MG63 (cell line): Measurements from ENCODE around the gene MAP2K7. TPM values are rescaled to one million over a fixed set of nuclear protein-coding genes. Genes with fewer than 3 reads are reported as not detected.
"Not testable (repeated sequence)": the region's sequence is repeated elsewhere in the genome, so short reads cannot be mapped to it uniquely, and the experiment has no call there.

Source experiments
- DNase-seq: peaks from one replicate; pipeline ENCODE4 v3.0.0-alpha.2; 2020
- H3K27me3 ChIP-seq: fragments of 250-450 bp; sonication (Bioruptor Pico); 2 replicates; pipeline ENCODE4 v1.5.1; 2020; ENCODE audit warnings: mild to moderate bottlenecking, moderate library complexity
- H3K36me3 ChIP-seq: fragments of 250-450 bp; sonication (Bioruptor Pico); 2 replicates; pipeline ENCODE4 v1.5.1; 2020; ENCODE audit warnings: mild to moderate bottlenecking, moderate library complexity
- H3K4me3 ChIP-seq: fragments of 250-450 bp; sonication (Bioruptor Pico); 2 replicates; pipeline ENCODE4 v1.5.1; 2020; ENCODE audit warnings: mild to moderate bottlenecking, moderate library complexity
- H3K9me3 ChIP-seq: fragments of 250-450 bp; sonication (Bioruptor Pico); 2 replicates; pipeline ENCODE4 v1.5.1; 2020; ENCODE audit warnings: mild to moderate bottlenecking, moderate library complexity
- total RNA-seq: library from RNA; depleted of rRNA; stranded (reverse); fragments of >200 nt; shearing (Covaris generic); gene quantifications from 2 replicates; pipeline ENCODE4 v1.2.3, GENCODE V29; 2014; ENCODE audit warnings: low replicate concordance; rRNA removed

The MAP2K7 gene
- total RNA-seq: 21.2 and 38.6 TPM in 2 replicates

DNA sequence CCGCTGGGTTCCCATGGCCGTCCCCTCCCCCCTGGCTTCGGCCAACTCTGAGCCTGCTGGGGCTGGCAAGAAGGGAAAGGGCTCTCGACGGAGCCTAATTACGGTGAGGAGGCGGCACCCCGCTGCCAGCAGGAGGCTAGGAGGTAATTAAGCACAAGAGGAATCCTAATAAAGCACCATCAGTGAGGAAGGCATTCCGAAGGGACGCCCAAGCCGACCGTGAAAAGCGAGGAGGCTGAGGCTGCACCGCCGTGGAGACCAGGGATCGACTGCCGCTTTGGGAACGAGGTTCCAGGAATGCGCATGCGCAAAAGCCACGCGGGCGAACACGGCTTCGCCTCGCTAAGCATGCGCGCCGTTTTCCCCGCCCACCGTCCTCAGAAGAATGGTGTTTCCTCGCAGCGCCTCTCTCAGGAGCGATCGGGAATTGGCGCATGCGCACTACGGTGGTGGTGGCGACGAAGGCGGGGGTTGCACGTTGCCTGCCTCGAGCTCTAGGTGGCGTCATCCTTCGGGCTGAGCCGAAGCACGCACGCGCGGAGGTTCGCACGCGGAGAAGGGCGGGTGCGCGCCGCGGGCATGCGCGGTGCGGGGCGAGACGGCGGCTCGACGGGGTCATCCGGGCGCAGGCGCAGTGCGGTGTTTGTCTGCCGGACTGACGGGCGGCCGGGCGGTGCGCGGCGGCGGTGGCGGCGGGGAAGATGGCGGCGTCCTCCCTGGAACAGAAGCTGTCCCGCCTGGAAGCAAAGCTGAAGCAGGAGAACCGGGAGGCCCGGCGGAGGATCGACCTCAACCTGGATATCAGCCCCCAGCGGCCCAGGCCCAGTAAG, at the start of gene MAP2K7:
MAP2K7 (plus strand) TSS at position 634 of the 830 bp plus-strand sequence; CDS start at position 702, 68 bp downstream.
- peak; percentile 100 for DNase-seq
- H3K36me3 ChIP-seq: peaks cover 70% of the 10 kb centered on the region
- no peaks in the 10 kb centered on the region for H3K27me3 ChIP-seq
- no peaks in the 10 kb centered on the region for H3K9me3 ChIP-seq
- peak within 1 kb of the TSS; percentile 99 for H3K4me3 ChIP-seq

GRCh38 chr19:7855426-7856108, 48.1 kb upstream of the MAP2K7 start:
- Histone ChIP-seq H3K4me3 (no peak overlapping the region), H3K36me3 (no peaks in the 10 kb centered on the region), H3K27me3 (no peaks in the 10 kb centered on the region), H3K9me3 (no peaks in the 10 kb centered on the region)
- DNase-seq: no peak

GRCh38 chr19:7856109-7856591, 47.5 kb upstream of the MAP2K7 start:
- Histone ChIP-seq H3K36me3 (no peaks in the 10 kb centered on the region), H3K4me3 (no peak overlapping the region), H3K9me3 (no peaks in the 10 kb centered on the region), H3K27me3 (no peaks in the 10 kb centered on the region)
- DNase-seq: no peak

DNA sequence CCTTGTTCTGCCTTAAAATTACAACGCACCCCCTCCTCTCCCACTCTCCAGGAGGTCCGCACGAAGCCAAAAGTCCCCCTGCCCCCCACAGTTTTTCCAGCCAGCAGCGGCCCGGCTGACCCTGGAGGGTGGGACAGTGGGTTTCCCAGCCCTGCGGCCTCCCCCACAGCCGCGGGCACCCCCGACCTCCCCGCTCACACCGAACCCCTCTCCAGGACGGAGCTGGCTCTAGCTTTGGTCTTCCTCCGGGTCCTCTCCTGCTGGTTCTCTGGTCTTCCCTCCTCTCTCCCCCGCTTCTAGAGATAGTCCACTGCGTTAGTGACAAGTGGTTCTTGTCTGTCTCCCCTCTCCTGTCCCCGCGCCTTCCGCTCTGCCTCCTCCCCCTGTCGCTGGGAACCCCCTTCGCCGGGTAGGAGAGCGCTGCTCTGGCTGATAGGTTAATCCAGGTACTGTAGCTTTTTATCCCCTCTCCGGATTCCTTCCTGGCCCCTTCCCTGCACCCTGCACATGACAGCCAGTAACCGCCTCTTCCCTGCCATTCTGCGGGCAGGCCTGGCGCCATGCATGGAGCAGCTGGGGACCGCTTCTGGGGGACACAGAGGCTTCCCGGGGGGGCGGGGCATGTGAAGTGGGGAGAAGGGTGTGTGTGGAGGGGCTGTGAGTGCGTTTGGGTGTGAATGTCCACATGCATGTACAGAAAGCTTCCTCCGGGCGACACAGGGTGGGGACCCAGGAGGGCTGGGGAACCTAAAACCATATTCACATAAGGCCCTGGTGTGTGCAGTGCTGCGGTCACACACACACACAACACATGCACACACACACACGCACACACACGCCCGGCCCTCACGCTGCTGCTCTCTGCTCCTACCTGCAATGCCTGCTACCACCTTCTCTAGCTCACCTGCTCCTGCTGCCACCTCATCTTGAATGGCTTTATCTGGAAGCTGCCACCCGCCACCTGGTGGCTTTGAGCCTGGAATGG, 46.7 kb upstream of the MAP2K7 start:
- H3K27me3 ChIP-seq: no peaks in the 10 kb centered on the region
- H3K9me3 ChIP-seq: no peaks in the 10 kb centered on the region
- DNase-seq: no peak
- no peak overlapping the region for H3K4me3 ChIP-seq
- no peaks in the 10 kb centered on the region for H3K36me3 ChIP-seq

GRCh38 chr19:7857727-7858108, 46.0 kb upstream of the MAP2K7 start:
- H3K27me3 ChIP-seq: no peaks in the 10 kb centered on the region
- no peak for DNase-seq
- no peak overlapping the region for H3K4me3 ChIP-seq
- H3K9me3 ChIP-seq: no peaks in the 10 kb centered on the region
- H3K36me3 ChIP-seq: no peaks in the 10 kb centered on the region

DNA sequence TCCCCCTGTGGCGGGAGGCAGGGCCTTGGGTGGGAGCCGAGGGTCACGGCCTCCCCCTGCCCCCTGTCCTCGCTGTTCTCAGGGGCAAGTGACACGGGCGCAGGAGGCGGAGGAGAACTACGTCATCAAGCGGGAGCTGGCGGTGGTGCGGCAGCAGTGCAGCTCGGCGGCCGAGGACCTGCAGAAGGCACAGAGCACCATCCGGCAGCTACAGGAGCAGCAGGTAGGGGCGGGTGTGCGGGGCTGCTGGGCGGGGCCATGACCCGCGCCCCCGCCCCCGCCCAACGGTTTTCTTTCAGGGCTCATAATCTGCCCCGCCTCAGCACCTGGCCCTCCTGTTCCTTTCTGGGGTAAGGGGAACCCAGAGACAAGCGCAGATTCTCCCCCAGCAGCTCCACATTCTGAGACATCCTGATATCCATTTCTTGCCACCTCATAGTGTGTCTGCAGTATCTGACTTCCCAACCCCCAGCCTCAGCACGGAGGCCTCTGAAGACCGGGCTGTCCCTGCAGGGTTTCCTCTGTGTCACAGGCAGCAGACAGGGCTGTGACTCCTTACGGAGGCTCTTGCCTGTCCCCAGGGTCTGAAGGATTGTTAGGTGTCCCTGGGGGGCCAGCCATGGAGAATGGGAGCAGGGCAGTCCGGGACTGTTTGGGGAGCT, 45.4 kb upstream of the MAP2K7 start:
- no peak for DNase-seq
- H3K4me3 ChIP-seq: no peak overlapping the region

DNA sequence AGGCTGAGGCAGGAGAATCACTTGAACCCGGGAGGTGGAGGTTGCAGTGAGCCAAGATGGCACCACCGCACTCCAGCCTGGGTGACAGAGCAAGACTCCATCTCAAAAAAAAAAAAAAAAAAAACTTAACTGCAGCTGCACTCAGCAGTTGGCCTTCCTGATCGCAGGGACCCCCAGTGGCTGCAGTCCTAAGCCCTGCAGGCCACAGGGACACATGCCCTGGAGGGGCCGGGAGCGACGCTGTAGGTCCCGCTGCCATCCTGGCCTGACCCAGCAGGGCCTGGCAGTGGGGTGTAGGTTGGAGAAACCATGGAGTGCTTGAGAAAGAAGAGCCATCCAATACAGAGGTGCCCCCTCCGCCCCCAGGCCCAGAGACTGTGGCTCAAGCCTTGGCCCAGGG, 44.6 kb upstream of the MAP2K7 start:
- not testable (repeated sequence) for DNase-seq, H3K4me3 ChIP-seq, H3K27me3 ChIP-seq, H3K9me3 ChIP-seq, H3K36me3 ChIP-seq

More for the DNA sequence above, 45.4 kb upstream of the MAP2K7 start:
- Histone ChIP-seq H3K27me3 (no peaks in the 10 kb centered on the region), H3K9me3 (no peaks in the 10 kb centered on the region), H3K36me3 (no peaks in the 10 kb centered on the region)

- no peak for DNase-seq
- Histone ChIP-seq H3K27me3 (no peaks in the 10 kb centered on the region), H3K4me3 (no peak overlapping the region), H3K9me3 (no peaks in the 10 kb centered on the region), H3K36me3 (no peaks in the 10 kb centered on the region)
Measured at GRCh38 chr19:7859831-7860713, 43.6 kb upstream of the MAP2K7 start.

DNA sequence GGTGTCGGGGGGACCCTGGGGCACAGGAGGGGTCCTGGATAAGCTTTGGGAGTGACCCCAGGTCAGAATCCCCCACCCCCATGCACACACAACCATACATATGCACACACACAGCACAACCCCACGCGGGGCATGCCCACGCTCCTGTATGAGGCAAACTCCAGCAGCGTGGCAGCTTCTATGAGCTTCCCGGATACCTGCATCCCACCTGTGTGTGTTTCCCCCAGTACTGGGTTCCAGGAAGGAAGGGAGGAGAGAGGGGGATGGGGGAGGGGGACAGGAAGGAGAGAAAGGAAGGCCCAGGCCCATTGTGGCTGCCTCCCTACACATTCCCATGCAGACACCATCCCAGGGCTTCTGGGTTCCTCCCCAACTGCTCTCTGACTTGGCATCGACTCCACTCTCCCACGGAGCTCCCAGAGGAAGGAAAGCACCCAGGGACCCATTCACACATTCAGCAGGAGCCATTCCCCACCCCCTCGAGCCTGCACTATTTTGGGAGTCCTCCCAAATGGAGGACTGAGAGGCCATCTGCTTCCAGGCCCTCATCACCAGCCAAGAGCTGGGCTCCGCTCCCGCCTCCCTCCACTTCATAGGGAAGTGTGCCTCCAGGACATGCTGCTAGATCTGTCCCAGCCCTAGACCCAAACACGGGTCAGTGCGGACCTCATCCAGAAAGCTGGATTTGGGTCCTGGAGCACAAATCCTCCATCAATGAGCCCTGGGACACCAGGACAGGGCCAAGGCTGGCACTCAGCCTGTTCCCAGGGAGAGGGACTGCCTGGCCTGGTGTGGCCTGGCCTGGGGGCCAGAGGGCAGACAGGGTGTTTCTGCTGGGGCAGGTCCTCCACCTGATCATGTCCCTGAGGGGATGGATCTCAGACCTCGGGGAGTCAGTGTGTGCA, 42.7 kb upstream of the MAP2K7 start:
- Histone ChIP-seq H3K36me3 (no peaks in the 10 kb centered on the region), H3K4me3 (no peak overlapping the region), H3K27me3 (no peaks in the 10 kb centered on the region), H3K9me3 (no peaks in the 10 kb centered on the region)
- no peak for DNase-seq

GRCh38 chr19:7861619-7862412, 41.9 kb upstream of the MAP2K7 start:
- no peak for DNase-seq
- Histone ChIP-seq H3K36me3 (no peaks in the 10 kb centered on the region), H3K4me3 (no peak overlapping the region), H3K9me3 (no peaks in the 10 kb centered on the region), H3K27me3 (no peaks in the 10 kb centered on the region)

DNA sequence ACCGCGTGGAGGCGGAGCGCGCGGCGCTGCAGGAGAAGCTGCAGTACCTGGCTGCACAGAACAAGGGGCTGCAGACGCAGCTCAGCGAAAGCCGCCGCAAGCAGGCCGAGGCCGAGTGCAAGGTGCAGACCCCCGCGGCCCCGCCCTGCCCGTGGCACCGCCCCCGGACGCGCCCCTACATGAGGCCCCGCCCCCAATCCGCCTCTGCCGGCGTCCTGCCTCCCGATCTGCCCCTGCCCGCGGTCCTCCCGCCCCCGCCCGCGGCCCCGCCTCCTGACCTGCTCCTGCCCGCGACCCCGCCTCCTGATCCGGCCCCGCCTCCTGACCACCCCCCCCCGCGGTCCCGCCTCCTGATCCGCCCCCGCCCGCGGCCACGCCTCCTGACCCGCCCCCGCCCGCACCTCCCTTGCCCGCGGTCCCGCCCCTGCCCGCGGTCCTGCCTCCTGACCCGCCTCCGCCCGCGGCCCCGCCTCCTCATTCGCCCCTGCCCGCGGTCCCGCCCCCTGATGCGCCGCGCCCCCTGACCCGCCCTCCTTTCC, 41.2 kb upstream of the MAP2K7 start:
- Histone ChIP-seq H3K27me3 (no peaks in the 10 kb centered on the region), H3K4me3 (no peak overlapping the region), H3K36me3 (no peaks in the 10 kb centered on the region), H3K9me3 (no peaks in the 10 kb centered on the region)
- no peak for DNase-seq

GRCh38 chr19:7863157-7863970, 40.3 kb upstream of the MAP2K7 start:
- DNase-seq: no peak
- no peaks in the 10 kb centered on the region for H3K9me3 ChIP-seq
- no peak overlapping the region for H3K4me3 ChIP-seq
- H3K36me3 ChIP-seq: no peaks in the 10 kb centered on the region
- no peaks in the 10 kb centered on the region for H3K27me3 ChIP-seq
